ENCODE results near the gene TNRC18. TPM values are rescaled to one million over a fixed set of nuclear protein-coding genes. Genes with fewer than 3 reads are reported as not detected.

TNRC18 gene
- total and polyA plus RNA-seq, 2 of the 8 experiments (the other 6 are each of a cell fraction or from before 2014, with no cell fraction given): 1.7 to 8.6 TPM

DNA sequence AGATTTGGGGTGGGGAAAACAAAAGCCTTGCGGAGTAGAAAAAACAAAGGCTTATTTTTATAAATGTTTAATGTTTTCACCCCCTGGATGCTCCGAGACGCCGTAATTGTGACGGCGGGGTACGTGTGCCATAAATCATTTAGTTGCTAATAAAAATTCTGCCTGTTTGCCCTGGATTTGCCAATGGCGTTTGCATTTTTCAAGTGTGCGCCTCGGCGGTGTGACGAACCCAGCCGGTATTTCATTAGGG is 2.5 kb upstream of the TNRC18 start (continued):
- no peak for TF ChIP-seq CBX8 (IDR thresholded peaks at IDR 0.05; ENCODE audit: borderline replicate concordance, low read depth, low read length)
